Epithelial cell of esophagus (primary cell): Measurements from ENCODE around the gene PCCA.

Experiments used
- DNase-seq: peaks from one replicate; pipeline ENCODE4 v3.0.0; 2010; ENCODE audit warnings: low read depth
- H3K4me3 ChIP-seq: 2 replicates; pipeline ENCODE4 v1.5.1; 2011; ENCODE audit warnings: mild to moderate bottlenecking, low read length, control low read depth
- TF ChIP-seq, protein P1 (sequence below): IDR thresholded peaks from 2 replicates; pipeline ENCODE4 v1.5.1; 2011; ENCODE audit warnings: low read depth, mild to moderate bottlenecking, low read length, control low read depth, inconsistent platforms; ENCODE audit not compliant: insufficient read depth; ENCODE audit errors: missing control alignments

The PCCA gene

GRCh38 chr13:100541897-100542825 lies 453.3 kb downstream of the PCCA start:
- TF ChIP-seq, protein P1, sequence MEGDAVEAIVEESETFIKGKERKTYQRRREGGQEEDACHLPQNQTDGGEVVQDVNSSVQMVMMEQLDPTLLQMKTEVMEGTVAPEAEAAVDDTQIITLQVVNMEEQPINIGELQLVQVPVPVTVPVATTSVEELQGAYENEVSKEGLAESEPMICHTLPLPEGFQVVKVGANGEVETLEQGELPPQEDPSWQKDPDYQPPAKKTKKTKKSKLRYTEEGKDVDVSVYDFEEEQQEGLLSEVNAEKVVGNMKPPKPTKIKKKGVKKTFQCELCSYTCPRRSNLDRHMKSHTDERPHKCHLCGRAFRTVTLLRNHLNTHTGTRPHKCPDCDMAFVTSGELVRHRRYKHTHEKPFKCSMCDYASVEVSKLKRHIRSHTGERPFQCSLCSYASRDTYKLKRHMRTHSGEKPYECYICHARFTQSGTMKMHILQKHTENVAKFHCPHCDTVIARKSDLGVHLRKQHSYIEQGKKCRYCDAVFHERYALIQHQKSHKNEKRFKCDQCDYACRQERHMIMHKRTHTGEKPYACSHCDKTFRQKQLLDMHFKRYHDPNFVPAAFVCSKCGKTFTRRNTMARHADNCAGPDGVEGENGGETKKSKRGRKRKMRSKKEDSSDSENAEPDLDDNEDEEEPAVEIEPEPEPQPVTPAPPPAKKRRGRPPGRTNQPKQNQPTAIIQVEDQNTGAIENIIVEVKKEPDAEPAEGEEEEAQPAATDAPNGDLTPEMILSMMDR: no peak
- DNase-seq: peak; percentile 86
- H3K4me3 ChIP-seq: peak overlapping the region; percentile 12

- no peak overlapping the region for H3K4me3 ChIP-seq
- peak; percentile 76 for DNase-seq
- TF ChIP-seq, protein P1: peak; percentile 53
Measured at GRCh38 chr13:100542826-100543156, 453.9 kb downstream of the PCCA start.

GRCh38 chr13:100543872-100544602 lies 455.1 kb downstream of the PCCA start:
- TF ChIP-seq, protein P1: no peak
- H3K4me3 ChIP-seq: no peak overlapping the region
- no peak for DNase-seq

- TF ChIP-seq, protein P1: no peak
- H3K4me3 ChIP-seq: no peak overlapping the region
Measured at GRCh38 chr13:100544866-100545683, 456.2 kb downstream of the PCCA start.

GRCh38 chr13:100545684-100546061 lies 456.8 kb downstream of the PCCA start:
- H3K4me3 ChIP-seq: no peak overlapping the region
- no peak for DNase-seq
- TF ChIP-seq, protein P1: no peak

More at GRCh38 chr13:100544866-100545683, 456.2 kb downstream of the PCCA start:
- DNase-seq: peak; percentile 11

GRCh38 chr13:100546713-100547405 lies 458.0 kb downstream of the PCCA start:
- no peak overlapping the region for H3K4me3 ChIP-seq
- no peak for DNase-seq
- TF ChIP-seq, protein P1: no peak
